ENCODE data around the gene E2F2. TPM values are rescaled to one million over a fixed set of nuclear protein-coding genes. Genes with fewer than 3 reads are reported as not detected.

Gene E2F2
- total RNA-seq, 1 experiment from 2014 or later: 5.1 TPM

- Histone ChIP-seq H4K8ac (replicated peaks; ENCODE audit: insufficient read length, low read depth, low read length) (no peak overlapping the region), H4K91ac (ENCODE audit: insufficient read length, low read depth, low read length) (no peak overlapping the region), H2BK5ac (ENCODE audit: insufficient read length, low read length) (no peak overlapping the region), H3K27ac (ENCODE audit: insufficient read length, low read depth, low read length) (no peak overlapping the region), H3K27me3 (ENCODE audit: insufficient read depth, low read length) (peaks cover 4% of the 10 kb centered on the region; the same call in 1 of the 2 replicates), H2BK20ac (ENCODE audit: low read depth, low read length, poor library complexity, severe bottlenecking) (no peak overlapping the region), H3K4me1 (ENCODE audit: insufficient read depth, low read length) (0 out of 2 replicates have a peak, but pooled peaks cover under 1% of the 10 kb centered on the region), H3K4me2 (ENCODE audit: insufficient read depth, insufficient read length, low read length) (no peak overlapping the region), H2BK12ac (ENCODE audit: insufficient read length, low read depth, low read length) (no peak overlapping the region), H3K4ac (ENCODE audit: low read depth, low read length) (no peak overlapping the region), H3K14ac (ENCODE audit: insufficient read depth, low read length) (no peak overlapping the region), H2BK120ac (ENCODE audit: low read depth, low read length, poor library complexity, severe bottlenecking) (no peak overlapping the region), H3T11ph (ENCODE audit: low read length) (no peak overlapping the region), H3K9me3 (ENCODE audit: control insufficient read depth, low read depth, low read length) (no peaks in the 10 kb centered on the region), H3K79me1 (ENCODE audit: insufficient read depth, low read depth, low read length, poor library complexity, severe bottlenecking) (no peaks in the 10 kb centered on the region), H3K18ac (ENCODE audit: insufficient read length, low read depth, low read length) (no peak overlapping the region), H4K5ac (ENCODE audit: insufficient read length, low read depth, low read length) (no peak overlapping the region), H2AFZ (ENCODE audit: low read length) (no peak overlapping the region), H3K79me2 (ENCODE audit: insufficient read depth, low read length) (no peaks in the 10 kb centered on the region), H3K23me2 (ENCODE audit: insufficient read length, low read depth, low read length, poor library complexity, severe bottlenecking) (peaks cover 3% of the 10 kb centered on the region), H3K9ac (ENCODE audit: extremely low read depth, insufficient read length, low read length) (no peak overlapping the region), H3K56ac (ENCODE audit: insufficient read length, low read depth, low read length) (no peak overlapping the region), H3K23ac (ENCODE audit: insufficient read length, low read depth, low read length) (no peak overlapping the region), H4K20me1 (ENCODE audit: control insufficient read depth, insufficient read depth, insufficient read length) (peaks cover 3% of the 10 kb centered on the region), H2BK15ac (ENCODE audit: low read depth, low read length) (no peak overlapping the region), H2AK5ac (ENCODE audit: insufficient read length, low read length) (no peak overlapping the region)
- H3K9me3 Mint-ChIP-seq: no peaks in the 10 kb centered on the region
- no peak for TF ChIP-seq CTCF (conservative IDR thresholded peaks at IDR 0.05)
- H3K36me3 Mint-ChIP-seq (ENCODE audit: insufficient read depth in 1 of 3, low read depth in 3 of 3): peaks cover 5 to 10% (median 5%) of the 10 kb centered on the region in 3 experiments; a peak in 5 of 7 replicates
- peaks cover 20 to 37% of the 10 kb centered on the region in 2 experiments for H3K4me1 Mint-ChIP-seq
- H3K27me3 Mint-ChIP-seq (ENCODE audit: low read depth): peaks cover 26% of the 10 kb centered on the region
- WGBS (ENCODE audit: extremely low coverage, insufficient read length, low lambda C conversion rate): no CpG with 5 or more reads among the region's 8 CpGs
- no peak overlapping the region for H3K27ac Mint-ChIP-seq
- no peak for DNase-seq
- H3K4me3 Mint-ChIP-seq: peak overlapping the region in 1 of 2 experiments; percentile 5; a peak in 1 of 5 replicates
Measured at GRCh38 chr1:23526329-23527041, 4.5 kb downstream of the E2F2 start.
